RWPE2 (cell line): ENCODE measurements around the gene CFLAR.
"Not testable (repeated sequence)": the region's sequence is repeated elsewhere in the genome, so short reads cannot be mapped to it uniquely, and the experiment has no call there.

Experiments
- ATAC-seq: fragments of 200-7000 bp; cut with Tn5 transposase; 3 replicates; pipeline ENCODE4 v1.9.1; 2021; ENCODE audit warnings: low read depth
- DNase-seq: peaks from one replicate; pipeline ENCODE4 v3.0.0-alpha.2; 2020; ENCODE audit warnings: low spot score
- H3K27ac ChIP-seq: fragments of 450-650 bp; 2 replicates; pipeline ENCODE4 v1.5.1; 2017; ENCODE audit warnings: mild to moderate bottlenecking; ENCODE audit not compliant: poor library complexity, severe bottlenecking
- H3K27me3 ChIP-seq: fragments of 250-450 bp; sonication (Bioruptor Pico); 2 replicates; pipeline ENCODE4 v1.5.1; 2021; ENCODE audit warnings: mild to moderate bottlenecking, moderate library complexity; ENCODE audit not compliant: insufficient read depth, poor library complexity, severe bottlenecking
- H3K36me3 ChIP-seq: fragments of 250-450 bp; sonication (Bioruptor Pico); 2 replicates; pipeline ENCODE4 v1.5.1; 2020; ENCODE audit warnings: low read depth, mild to moderate bottlenecking, moderate library complexity
- H3K4me1 ChIP-seq: fragments of 250-450 bp; sonication (Bioruptor Pico); 2 replicates; pipeline ENCODE4 v1.5.1; 2021; ENCODE audit warnings: mild to moderate bottlenecking, moderate library complexity; ENCODE audit not compliant: insufficient read depth, poor library complexity, severe bottlenecking
- H3K4me3 ChIP-seq: fragments of 250-450 bp; sonication (Bioruptor Pico); 2 replicates; pipeline ENCODE4 v1.5.1; 2021; ENCODE audit warnings: mild to moderate bottlenecking, moderate library complexity; ENCODE audit not compliant: severe bottlenecking
- H3K9me3 ChIP-seq: fragments of 250-450 bp; sonication (Bioruptor Pico); 2 replicates; pipeline ENCODE4 v1.5.1; 2021; ENCODE audit warnings: mild to moderate bottlenecking, moderate library complexity; ENCODE audit not compliant: severe bottlenecking
- TF ChIP-seq, protein P1 (sequence below): fragments of 450-650 bp; IDR thresholded peaks from one replicate; pipeline ENCODE4 v1.5.1; 2017; ENCODE audit warnings: mild to moderate bottlenecking, moderate library complexity; ENCODE audit not compliant: poor library complexity, severe bottlenecking

CFLAR gene

GRCh38 chr2:201110615-201111014 is 5.3 kb upstream of the CFLAR start:
- Histone ChIP-seq H3K27ac (no peak overlapping the region), H3K9me3 (no peaks in the 10 kb centered on the region), H3K27me3 (no peaks in the 10 kb centered on the region), H3K4me3 (no peak overlapping the region), H3K4me1 (no peaks in the 10 kb centered on the region), H3K36me3 (no peaks in the 10 kb centered on the region)
- DNase-seq (no peak), ATAC-seq (no peak)
- TF ChIP-seq, protein P1, sequence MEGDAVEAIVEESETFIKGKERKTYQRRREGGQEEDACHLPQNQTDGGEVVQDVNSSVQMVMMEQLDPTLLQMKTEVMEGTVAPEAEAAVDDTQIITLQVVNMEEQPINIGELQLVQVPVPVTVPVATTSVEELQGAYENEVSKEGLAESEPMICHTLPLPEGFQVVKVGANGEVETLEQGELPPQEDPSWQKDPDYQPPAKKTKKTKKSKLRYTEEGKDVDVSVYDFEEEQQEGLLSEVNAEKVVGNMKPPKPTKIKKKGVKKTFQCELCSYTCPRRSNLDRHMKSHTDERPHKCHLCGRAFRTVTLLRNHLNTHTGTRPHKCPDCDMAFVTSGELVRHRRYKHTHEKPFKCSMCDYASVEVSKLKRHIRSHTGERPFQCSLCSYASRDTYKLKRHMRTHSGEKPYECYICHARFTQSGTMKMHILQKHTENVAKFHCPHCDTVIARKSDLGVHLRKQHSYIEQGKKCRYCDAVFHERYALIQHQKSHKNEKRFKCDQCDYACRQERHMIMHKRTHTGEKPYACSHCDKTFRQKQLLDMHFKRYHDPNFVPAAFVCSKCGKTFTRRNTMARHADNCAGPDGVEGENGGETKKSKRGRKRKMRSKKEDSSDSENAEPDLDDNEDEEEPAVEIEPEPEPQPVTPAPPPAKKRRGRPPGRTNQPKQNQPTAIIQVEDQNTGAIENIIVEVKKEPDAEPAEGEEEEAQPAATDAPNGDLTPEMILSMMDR, result no peak

- Histone ChIP-seq H3K36me3 (no peaks in the 10 kb centered on the region), H3K9me3 (no peaks in the 10 kb centered on the region), H3K27me3 (no peaks in the 10 kb centered on the region), H3K4me3 (no peak overlapping the region), H3K27ac (no peak overlapping the region), H3K4me1 (no peaks in the 10 kb centered on the region)
- DNase-seq (no peak), ATAC-seq (no peak)
- TF ChIP-seq, protein P1, result no peak
Measured at GRCh38 chr2:201111096-201111495, 4.9 kb upstream of the CFLAR start.

GRCh38 chr2:201114350-201114749 is 1.6 kb upstream of the CFLAR start:
- H3K27ac ChIP-seq, result no peak overlapping the region
- ATAC-seq, result no peak
- H3K4me1 ChIP-seq, result peaks cover 9% of the 10 kb centered on the region
- no peaks in the 10 kb centered on the region for H3K36me3 ChIP-seq
- DNase-seq, result no peak
- no peak overlapping the region for H3K4me3 ChIP-seq
- H3K9me3 ChIP-seq, result no peaks in the 10 kb centered on the region
- no peaks in the 10 kb centered on the region for H3K27me3 ChIP-seq
- TF ChIP-seq, protein P1, result no peak

GRCh38 chr2:201114846-201115245 is 1.1 kb upstream of the CFLAR start:
- Histone ChIP-seq H3K27ac (peak overlapping the region; percentile 96), H3K9me3 (no peaks in the 10 kb centered on the region), H3K36me3 (no peaks in the 10 kb centered on the region), H3K4me1 (peaks cover 12% of the 10 kb centered on the region), H3K4me3 (no peak overlapping the region), H3K27me3 (no peaks in the 10 kb centered on the region)
- TF ChIP-seq, protein P1, result no peak
- ATAC-seq (no peak), DNase-seq (no peak)

- Histone ChIP-seq H3K9me3 (no peaks in the 10 kb centered on the region), H3K36me3 (no peaks in the 10 kb centered on the region), H3K27ac (peak overlapping the region; percentile 96), H3K27me3 (no peaks in the 10 kb centered on the region), H3K4me1 (peaks cover 12% of the 10 kb centered on the region), H3K4me3 (peak overlapping the region; percentile 54)
- TF ChIP-seq, protein P1, result no peak
- ATAC-seq (peak; percentile 11), DNase-seq (no peak)
Measured at GRCh38 chr2:201116959-201117734, 1.2 kb downstream of the CFLAR start.

- not testable (repeated sequence) for H3K27me3 ChIP-seq, ATAC-seq, H3K9me3 ChIP-seq, H3K36me3 ChIP-seq, DNase-seq
- Histone ChIP-seq H3K4me1 (peaks cover 12% of the 10 kb centered on the region), H3K27ac (peak overlapping the region; percentile 96), H3K4me3 (peak overlapping the region; percentile 54)
Measured at GRCh38 chr2:201117735-201118094, 1.8 kb downstream of the CFLAR start.
